ENCODE results near the gene SLITRK3. TPM values are rescaled to one million over a fixed set of nuclear protein-coding genes. Genes with fewer than 3 reads are reported as not detected.
"Not testable (repeated sequence)": the region's sequence is repeated elsewhere in the genome, so short reads cannot be mapped to it uniquely, and the experiment has no call there.

SLITRK3 gene
- total RNA-seq, 2 donors from 2014 or later, result 0.29 to 1.2 TPM

DNA sequence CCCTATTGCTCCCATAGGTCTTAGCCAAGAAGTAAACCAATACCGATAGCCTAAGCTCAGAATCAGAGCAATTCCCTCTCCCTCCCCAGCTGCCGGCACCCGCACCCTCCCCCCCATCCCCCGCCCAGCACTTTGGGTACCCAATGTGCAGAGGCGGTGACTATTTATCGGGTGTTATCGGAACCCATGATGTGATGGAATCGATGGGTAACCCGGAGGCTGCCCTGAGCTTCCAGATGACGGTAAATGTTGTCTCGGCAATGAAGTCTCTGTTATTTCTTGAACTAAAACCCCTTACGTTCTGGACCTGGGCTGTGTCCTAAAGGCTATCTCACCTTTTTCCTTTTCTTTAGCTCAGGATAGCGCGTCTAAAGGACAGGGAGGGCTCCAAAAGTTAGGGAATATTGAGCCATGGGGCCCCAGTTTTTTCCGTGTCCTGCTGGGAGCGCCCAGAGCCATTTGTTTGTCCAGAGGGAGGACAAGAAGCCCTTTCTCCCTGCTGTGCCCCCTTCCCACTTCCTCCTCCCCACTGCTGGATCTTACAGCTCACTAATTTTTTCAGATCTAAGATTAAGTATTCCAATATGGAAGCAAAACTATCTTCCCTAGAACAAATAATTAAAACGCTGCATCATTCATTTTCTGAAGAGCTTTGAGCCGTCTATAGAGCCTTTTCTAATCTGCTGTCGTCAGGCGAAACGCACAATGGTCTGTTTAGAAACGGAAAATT lies 1.5 kb downstream of the SLITRK3 start:
- intact Hi-C loops (cut with DNase I), result no loop called here

DNA sequence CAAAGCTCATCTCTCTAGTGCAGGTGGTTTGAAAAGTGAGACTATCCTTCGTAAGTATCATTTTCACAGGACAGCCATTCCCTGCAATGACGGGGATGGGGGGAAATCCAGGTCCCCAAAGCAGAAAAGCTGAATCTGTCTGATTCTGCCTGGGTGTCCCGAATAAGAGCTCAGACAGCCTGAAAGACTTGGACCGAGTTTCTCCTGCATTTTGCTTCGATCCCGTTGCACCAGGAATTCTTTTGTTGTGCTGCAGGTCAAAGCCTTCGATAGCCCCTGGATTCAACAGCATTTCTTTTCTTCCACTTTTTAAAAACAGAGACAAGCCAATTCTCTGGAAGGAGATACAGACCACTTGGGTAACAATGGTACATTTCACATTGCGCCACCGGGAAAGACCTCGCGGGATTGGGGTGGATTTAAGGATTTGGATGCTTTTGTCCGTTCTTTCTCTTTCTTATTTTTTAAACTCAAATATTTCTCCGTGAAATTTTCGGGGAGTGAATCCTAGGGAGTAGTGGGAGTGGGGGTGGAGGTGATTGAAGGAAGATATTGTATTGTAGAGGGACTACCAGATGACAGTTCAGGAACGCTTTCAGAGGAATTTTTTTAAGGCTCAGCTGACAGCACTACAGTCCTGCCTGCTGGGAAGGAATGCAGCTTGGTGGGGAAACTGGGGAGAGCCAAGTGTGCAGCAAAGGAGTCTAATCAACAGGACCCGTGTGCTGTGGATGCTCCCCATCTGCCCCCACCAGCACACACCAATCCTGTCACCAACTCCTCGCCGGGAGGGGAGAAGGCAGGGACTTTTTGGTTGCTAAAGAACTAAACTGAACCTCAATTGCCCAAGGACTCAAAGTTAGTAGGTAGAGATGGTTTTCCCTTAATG lies 2.6 kb downstream of the SLITRK3 start:
- DNase-seq (ENCODE audit: low spot score), result no peak
- intact Hi-C loops (cut with DNase I), result no loop called here

More for the DNA sequence above, 1.5 kb downstream of the SLITRK3 start:
- no peak for DNase-seq (ENCODE audit: low spot score)

DNA sequence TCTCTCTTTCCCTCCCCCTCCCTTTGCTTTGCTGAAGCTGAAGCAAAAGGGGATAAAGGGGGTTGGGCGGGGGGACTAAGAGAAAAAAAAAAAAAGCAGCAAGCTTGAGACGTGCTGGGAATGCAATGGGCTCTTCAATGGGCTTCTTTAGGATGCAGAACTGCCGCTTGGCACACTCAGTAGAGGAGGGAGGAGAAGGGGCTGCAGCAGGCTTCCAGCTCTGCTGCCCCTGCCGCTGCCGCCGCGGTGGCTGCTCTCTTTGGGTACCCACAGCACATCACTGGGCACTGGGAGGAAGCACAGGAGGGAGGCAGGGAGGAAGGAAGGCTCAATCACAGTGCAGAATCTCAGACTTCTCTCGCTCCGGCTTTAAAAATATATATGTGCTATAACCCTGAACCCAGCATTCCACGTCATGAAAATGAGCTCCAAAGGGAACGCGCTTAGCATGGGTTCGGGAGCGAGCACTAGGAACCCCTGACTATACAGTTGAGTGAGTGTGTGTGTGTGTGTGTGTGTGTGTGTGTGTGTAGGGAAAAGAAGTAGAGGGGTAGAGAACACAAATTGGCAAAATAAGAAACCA lies 3.5 kb downstream of the SLITRK3 start:
- DNase-seq (ENCODE audit: low spot score), result no peak

DNA sequence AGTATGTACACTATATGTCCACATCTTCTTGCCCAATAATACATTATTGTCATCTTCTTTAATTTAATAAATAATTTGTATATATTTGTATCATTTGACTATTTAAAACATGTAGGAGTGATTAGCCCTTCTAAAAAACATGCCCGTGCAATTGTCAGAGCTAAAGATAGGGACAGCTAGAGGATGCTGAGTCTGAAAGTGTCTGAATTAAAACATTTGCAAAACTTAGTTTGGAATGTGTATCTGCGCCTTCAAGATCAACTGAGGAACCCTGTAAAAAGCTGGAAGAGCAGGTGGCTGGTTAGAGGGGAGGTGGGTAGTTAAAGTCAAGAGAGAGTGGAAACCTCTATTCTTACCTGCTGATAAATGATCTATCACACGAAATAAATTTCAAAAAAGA lies 4.7 kb downstream of the SLITRK3 start:
- intact Hi-C loops (cut with DNase I), result no loop called here
- no peak for DNase-seq (ENCODE audit: low spot score)

More for the DNA sequence above, 3.5 kb downstream of the SLITRK3 start:
- intact Hi-C loops (cut with DNase I), result no loop called here

DNA sequence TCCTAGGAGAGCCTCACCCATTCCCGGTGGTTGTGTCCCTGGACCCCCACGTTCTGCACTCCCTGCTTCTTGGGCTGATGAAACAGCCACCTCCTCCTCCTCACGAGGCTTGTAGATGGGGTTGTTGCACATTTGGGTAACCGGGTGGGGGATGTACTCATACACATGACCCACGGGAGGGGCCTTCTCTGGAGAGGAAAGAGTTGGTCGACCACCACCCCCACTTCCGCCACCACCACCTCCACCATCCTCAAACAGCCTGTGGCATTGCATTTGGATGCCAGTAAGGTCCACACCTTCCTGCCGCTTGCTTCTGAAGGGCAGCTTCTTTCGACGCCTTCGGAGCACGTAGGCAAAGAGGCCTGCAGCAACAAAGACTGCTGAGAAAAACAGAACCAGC lies 7.7 kb downstream of the SLITRK3 start:
- DNase-seq (ENCODE audit: low spot score), result no peak
- intact Hi-C loops (cut with DNase I), result no loop called here

DNA sequence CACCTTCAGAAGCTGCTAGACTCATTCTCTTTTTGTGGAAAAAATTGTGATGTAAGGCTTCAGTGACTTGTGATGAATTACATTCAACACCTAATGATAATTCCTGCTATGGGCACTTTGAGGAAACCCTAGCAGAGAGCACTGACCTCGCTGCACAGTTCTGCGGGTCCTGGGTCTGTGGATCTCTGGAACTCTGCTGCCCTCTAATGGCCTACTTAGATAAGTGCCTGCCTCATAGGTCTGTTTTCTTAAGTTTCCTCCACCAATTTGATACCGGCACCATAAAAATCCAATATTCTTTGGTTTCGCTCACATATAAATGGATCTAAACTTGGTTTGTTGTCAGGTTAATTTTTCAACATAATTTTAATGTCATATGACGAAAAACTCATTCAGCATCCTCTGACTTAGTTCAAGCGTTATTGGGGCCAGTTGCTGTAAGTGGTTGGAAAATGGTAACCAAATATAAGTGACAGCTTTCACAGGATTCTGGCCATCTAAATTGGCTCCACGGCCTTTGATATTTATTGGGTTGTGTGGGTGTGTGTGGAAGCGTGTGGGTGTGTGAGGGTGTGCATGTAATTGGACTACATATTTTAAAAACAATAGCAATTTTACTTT lies 10.4 kb downstream of the SLITRK3 start:
- DNase-seq (ENCODE audit: low spot score), result peak; percentile 63
- intact Hi-C loops (cut with DNase I), result no loop called here

DNA sequence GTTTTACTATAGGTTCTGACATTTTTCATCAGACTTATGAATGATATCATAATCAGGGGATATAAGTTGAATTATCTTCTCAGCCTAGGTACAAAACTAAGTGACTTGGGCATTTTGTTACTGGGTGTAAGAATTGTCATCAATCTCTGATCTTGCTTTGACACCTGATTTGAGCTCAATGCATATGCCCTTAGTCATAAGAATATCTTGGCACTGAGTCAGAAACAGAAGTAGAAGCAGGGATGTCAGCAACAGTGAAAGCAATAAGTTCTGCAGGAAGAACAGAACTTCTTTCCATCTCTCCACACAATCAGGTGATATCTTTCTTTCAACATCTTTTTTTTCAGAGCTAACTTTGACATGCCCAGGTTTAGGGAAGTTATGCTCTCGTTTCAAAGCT lies 14.6 kb downstream of the SLITRK3 start:
- intact Hi-C loops (cut with DNase I), result no loop called here
- DNase-seq (ENCODE audit: low spot score), result no peak

DNA sequence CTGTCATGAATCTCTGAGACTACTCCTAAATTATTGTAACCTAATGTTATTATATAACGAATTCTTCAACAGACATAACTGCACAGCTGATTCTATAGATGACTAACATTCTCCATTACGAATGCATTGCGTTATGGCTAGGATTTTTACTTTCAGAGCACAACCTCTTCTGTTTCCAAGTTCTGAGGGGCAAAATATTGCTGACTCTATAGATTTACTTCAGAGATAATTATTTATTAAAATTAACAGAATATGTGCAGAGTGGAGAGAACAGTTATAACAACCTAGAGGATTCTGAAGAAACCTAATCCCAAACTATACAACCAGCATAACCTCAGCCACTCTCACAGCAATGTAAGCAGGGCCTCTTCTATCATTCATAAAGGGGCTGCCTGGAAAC lies 25.9 kb downstream of the SLITRK3 start:
- DNase-seq (ENCODE audit: low spot score), result no peak
- intact Hi-C loops (cut with DNase I), result no loop called here

DNA sequence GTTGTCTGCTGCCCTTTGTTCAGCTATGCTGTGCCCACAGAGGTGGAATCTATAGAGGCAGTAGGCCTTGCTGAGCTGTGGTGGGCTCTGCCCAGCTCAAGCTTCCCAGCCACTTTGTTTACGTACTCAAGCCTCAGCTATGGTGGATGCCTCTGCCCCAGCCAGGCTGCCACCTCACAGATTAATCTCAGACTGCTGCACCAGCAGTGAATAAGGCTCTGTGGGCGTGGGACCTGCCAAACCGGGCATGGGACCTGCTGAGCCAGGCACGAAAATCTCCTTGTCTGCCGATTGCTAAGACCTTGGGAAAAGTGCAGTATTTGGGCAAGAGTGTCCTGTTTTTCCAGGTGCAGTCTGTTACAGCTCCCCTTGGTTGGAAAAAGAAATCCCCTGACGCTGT lies 26.8 kb downstream of the SLITRK3 start:
- intact Hi-C loops (cut with DNase I), result no loop called here
- no peak for DNase-seq (ENCODE audit: low spot score)

DNA sequence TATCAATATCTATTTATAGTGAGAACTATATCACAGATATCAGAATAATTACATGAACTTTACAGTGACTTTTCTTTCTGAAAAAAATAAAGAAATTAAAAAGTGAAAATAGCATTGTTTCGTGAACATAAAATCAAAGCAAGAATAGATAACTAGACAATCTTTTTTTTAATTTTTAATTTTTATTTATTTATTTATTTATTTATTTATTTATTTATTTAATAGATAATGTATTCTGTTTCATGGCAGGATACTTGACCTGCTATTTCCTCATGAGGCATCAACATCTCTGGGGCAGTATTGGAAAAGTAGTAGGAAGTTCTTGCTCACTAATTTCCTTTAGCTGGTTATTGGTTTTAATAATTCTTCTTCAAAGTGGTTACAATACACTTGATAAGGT lies 33.3 kb downstream of the SLITRK3 start:
- no peak for DNase-seq (ENCODE audit: low spot score)
- intact Hi-C loops (cut with DNase I), result no loop called here

DNA sequence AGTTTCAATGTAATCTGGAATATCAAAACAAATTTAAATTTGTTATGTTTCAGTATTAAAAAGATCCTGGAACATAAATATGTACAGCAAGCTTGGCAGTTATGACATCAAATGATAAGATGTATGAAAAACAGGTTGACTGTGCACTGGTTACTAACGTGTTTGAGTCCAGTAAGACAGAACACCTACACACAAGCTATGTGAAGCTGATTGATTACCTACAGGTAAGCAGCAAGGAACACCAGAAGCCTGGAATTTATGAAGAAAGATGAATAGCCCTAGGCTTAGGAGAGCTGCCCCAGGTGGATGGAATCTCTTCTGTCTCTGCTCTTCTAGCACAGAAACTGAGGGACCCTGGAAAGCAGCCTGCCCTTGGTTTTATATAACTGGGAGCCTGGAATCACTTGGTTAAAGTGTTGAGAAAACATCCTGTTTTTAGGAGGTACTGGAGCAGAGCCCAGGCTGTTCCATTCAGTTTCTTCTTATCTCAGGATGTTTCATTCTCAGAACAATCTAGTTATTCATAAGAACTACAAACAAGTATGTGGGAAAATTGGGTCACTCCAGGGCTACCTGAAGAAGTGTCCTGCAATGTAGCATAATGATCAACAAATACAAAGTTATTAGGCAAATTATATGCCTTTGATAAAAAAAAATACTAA lies 36.3 kb downstream of the SLITRK3 start:
- no peak for DNase-seq (ENCODE audit: low spot score)
- intact Hi-C loops (cut with DNase I), result no loop called here

DNA sequence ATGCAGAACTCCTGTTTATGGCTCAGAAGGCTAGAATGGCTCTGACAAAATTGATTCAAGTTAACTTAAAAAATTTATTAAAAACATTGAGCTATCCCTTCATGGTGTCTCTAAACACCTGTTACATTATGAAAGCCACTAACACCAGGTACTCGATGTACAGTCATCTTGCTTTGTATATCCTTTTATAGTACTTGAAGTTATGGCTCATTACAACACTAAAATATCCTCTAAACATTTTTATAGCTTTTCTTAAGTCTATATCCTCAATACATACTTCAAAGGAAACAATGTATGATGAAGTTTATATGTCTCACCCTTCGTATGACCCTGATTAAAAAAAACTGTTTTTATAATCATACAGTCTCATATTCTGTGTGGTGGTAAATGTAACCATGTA lies 38.2 kb downstream of the SLITRK3 start:
- intact Hi-C loops (cut with DNase I), result no loop called here
- DNase-seq (ENCODE audit: low spot score), result no peak

DNA sequence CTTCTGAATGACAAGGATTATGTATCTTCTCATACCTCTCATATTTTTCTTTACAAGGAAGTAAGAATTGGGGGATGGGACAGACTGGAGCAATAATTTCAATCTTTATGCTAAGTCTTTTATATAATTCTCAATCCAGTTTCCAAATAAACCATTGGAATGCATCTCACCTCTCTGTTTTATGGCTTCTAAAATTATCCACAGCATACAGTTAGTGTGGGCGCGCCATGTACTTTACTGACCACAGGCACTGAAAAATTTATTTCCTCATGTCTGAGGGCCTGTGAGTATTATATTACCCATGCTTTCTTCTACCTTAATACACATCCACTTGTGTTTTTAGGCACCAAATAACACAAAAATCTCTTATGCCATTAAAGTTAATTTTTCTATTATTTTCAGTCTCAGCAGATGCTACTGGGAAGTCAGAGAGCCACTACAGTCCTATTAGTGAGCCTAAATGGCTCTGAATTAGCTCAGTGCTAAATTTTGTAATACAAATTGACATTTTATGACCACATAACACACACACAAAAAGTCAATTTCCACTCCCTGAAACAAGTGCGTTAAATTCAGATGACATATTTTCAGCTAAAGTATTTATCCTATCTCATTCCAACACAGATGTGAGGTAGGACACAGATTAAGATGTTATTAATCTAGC lies 39.3 kb downstream of the SLITRK3 start:
- intact Hi-C loops (cut with DNase I), result no loop called here
- no peak for DNase-seq (ENCODE audit: low spot score)

DNA sequence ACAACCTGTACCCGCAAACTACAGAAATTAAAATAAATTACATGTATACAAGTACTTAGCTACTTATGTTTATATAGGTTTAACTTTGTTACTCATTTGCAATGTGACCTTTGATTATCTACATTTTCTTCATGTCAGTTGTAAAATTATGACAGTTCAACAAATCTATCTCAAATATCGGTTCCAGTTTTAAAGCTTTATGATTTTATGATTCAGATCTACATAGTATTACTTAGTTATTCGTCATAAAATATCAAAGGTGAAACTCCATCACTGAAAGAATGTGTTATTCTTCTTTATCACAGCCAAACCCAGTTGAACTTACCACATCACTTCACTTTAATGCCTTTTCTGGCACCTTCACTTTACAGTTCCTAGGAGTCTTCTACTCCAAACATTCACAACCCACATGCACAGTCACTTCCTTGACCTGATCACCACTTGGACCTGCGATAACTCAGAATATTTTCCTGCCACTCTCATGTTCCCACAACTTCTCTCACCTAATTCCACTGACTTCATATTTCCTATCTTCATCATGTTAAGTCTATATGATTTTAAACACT lies 47.2 kb downstream of the SLITRK3 start:
- no peak for DNase-seq (ENCODE audit: low spot score)
- intact Hi-C loops (cut with DNase I), result no loop called here

DNA sequence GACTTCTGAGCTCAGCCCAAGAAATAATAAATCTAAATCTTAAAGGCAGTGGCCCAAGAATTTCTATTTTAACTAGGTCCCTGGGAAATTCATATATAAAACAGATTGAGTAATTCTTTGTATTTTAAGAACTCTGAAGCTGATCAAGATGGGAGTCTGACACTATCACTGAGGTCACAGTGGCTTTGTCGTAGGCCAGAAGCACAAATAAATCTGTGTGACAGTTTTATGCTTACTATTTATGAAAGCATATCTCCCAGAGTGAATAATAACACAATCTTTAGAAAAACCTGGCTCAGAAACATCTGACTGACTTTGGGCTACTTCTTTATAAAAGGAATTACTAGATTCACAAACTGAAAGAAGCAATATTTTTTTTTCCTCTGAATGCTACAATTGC lies 51.9 kb downstream of the SLITRK3 start:
- intact Hi-C loops (cut with DNase I), result no loop called here
- DNase-seq (ENCODE audit: low spot score), result no peak

DNA sequence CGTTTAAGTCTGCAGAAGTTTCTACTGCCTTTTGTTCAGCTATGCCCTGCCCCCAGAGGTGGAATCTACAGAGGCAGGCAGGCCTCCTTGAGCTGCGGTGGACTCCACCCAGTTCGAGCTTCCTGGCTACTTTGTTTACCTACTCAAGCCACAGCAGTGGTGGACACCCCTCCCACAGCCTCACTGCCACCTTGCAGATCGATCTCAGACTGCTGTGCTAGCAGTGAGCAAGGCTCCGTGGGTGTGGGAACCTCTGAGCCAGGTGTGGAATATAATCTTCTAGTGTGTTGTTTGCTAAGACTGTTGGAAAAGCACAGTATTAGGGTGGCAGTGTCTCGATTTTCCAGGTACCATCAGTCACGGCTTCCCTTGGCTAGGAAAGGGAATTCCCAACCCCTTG lies 56.3 kb downstream of the SLITRK3 start:
- DNase-seq (ENCODE audit: low spot score); intact Hi-C loops (cut with DNase I): not testable (repeated sequence)
